ENCODE results near the gene CYP2C19.

GRCh38 chr10:94747838-94748237, 14.6 kb upstream of the CYP2C19 start:
- no peak for TF ChIP-seq RARB (CRISPR knock-in tag; IDR thresholded peaks at IDR 0.05)
- no peak for TF ChIP-seq SNAI2 (CRISPR knock-in tag; IDR thresholded peaks at IDR 0.05)
- TF ChIP-seq ISL1 (CRISPR knock-in tag; IDR thresholded peaks at IDR 0.05) = no peak
- TF ChIP-seq TCF4 (CRISPR knock-in tag; IDR thresholded peaks at IDR 0.05; ENCODE audit: borderline replicate concordance) = no peak
- no peak for TF ChIP-seq ESRRG (CRISPR knock-in tag; IDR thresholded peaks at IDR 0.05)
- no peak for TF ChIP-seq ZFP30 (CRISPR knock-in tag; IDR thresholded peaks at IDR 0.05)
- TF ChIP-seq CREB5 (CRISPR knock-in tag; IDR thresholded peaks at IDR 0.05; ENCODE audit: low read depth) = no peak
- no peak for TF ChIP-seq PATZ1 (CRISPR knock-in tag; IDR thresholded peaks at IDR 0.05; ENCODE audit: borderline replicate concordance)
- no peak for TF ChIP-seq CSDC2 (CRISPR knock-in tag; IDR thresholded peaks at IDR 0.05)

Measured in SK-N-SH treated with all-trans-retinoic acid at 6 μM for 48 hours (cell line).